Stimulated activated CD4-positive, alpha-beta T cell treated with anti-CD3 and anti-CD28 coated beads, TNF-alpha, amount 100 ng/mL, for 4 hours (primary cell): ENCODE results near the gene C6orf47.

Experiments used
- DNase-seq, 3 experiments: peaks; one replicate each; pipeline ENCODE4 v3.0.0-alpha.2; 2020; ENCODE audit warnings: low read depth in 3 of 3

The C6orf47 gene

DNA sequence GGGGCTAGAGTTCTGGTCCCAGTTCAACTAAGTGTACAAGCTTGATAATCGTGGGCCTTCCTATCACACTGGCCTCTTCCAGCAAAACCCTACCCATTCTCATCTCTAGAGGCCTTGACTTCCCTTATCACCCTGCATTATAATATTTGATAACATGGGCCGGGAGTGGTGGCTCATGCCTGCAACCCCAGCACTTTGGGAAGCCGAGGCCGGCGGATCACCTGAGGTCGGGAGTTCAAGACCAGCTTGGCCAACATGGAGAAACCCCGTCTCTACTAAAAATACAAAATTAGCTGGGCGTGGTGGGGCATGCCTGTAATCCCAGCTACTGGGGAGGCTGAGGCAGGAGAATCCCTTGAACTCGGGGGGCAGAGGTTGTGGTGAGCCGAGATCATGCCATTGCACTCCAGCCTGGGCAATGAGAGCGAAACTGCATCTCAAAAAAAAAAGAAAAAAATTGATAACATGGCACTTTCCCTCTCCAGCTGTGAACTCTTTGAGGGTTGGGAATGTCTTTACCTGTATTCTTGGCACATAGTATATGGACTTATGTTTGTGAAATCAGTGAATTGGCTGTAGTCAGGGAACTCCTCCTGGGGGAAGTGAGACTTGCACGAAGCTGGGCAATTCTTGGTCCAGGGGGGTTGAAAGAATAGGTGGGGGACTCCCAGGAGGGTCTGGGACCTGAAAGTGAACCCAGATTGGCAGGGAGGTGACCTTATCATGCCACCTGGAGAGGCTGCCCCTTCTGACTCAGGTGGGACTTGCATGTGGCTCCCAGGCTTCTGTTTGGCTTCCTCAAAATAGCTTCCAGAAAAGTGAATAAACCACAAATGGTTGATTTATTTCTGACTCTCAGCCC is 915 bp upstream of the C6orf47 start:
- no peak for DNase-seq

DNA sequence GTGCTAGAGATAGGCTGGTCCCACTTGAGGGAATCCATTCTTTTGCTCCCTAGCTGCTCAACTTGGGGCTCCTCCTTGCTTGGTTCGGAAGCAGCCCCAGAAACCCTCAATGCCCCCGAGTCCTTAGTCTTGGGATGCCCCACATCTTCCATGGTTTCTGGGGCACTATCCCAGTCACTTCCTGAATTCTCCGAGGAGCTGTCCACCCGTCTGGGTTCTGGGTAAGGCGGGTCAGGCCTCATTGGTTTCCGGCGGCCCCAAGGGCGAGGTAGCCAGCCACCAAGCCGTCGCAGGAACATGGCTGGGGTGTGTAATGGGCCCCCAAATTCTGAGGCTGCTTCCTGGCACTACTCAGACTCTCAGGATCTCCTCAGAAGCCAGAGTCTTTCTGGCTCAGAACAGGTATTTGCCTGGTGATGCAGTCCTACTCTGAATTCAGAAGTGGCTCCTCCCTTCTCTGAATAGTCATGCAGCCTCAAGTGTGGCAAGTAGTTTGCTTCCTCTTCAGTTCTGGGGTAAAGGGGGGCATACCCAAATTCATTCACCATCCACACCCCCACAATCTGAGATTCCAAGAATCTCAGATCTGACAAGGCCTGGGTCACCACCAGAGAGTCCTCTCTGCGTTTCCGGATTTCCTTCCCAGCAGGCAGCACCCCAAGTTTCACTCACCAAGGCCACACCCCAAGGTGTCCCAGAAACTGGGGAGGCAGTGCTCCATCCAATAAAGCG is 763 bp downstream of the C6orf47 start:
- DNase-seq: no peak

DNA sequence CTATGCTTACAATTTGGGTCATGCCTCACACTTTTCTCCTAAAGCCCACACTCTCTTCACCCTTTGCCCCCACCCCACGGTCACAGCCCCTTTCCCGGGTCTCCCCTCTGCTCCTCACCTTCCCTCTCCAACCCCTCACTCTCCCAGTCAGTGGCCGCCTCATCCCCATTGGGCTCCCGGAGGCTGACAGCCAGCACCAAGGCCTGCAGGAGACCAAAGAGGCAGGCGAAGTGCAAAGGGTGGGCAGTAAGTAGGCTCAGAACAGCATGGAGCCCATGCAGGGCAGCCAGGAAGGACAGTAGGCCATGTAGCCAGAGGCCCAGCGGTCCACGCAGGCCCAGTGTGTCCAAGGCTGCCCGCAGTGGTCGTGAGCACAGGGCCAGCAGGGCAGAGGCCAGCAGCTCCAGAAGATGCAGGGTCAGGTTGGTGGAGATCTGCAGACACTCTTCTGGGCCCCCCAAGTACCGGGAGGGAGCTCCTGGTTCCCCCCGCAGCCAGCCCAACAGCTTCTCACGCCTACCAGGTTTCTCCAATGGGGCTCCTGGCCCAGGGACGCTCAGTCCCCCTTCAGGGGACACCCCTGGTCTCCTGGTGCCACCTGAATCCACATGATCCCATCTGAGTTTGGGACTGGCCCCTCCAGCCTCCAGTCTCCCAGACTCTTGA is 1.5 kb downstream of the C6orf47 start:
- DNase-seq: no peak

DNA sequence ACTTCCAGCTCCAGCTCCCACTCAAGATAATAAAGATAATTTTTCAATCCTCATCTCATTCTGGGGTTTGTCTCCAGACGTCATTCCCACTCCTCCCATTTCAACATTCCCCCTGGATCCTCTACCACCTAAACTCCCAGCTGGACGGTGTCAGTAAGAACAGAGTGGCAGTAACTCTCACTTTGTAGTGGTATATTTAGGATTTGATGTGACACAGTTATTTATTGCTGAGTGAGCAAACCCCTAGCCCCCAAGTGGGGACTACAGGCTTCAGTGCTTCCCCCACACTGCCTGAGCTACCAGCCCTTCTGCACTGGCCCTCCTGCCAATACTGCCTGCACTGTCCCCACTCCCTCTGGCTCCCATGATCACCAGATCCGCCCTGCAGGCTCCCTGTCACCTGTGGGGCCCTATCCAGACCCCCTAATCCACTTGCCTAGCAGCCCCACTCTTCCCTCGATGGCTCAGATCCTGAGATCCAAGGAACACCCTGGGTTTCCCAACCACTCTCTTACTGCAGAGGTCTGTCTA is 2.4 kb downstream of the C6orf47 start:
- no peak for DNase-seq

DNA sequence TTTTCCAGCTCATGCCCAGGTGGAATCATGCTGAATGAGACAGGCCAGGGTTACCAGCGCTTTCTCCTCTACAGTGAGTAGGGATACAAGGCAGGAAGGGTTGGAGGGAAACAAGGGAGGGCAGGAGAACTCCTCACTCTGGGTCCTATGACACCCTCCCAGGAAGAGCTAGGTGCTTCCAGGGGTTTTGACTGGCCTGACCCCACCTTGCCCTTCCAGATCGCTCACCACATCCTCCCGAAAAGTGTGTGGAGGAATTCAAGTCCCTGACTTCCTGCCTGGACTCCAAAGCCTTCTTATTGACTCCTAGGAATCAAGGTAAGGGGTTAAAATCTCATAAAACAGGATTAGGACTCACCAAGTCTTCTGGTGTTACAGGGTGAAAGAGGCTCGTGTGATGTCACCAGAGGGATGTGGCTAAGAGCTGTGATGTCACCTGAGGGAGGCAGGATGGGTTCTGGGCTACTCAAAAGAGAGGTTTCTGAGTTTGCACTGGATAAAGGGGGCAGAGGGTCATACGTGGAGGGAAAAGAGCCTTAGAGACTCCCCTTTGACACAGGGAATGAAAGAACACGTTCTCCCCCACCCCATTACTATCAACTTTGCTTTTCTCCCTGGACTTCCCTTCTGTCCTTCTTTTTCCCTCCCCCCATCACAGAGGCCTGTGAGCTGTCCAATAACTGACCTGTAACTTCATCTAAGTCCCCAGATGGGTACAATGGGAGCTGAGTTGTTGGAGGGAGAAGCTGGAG is 3.0 kb downstream of the C6orf47 start:
- DNase-seq: no peak

DNA sequence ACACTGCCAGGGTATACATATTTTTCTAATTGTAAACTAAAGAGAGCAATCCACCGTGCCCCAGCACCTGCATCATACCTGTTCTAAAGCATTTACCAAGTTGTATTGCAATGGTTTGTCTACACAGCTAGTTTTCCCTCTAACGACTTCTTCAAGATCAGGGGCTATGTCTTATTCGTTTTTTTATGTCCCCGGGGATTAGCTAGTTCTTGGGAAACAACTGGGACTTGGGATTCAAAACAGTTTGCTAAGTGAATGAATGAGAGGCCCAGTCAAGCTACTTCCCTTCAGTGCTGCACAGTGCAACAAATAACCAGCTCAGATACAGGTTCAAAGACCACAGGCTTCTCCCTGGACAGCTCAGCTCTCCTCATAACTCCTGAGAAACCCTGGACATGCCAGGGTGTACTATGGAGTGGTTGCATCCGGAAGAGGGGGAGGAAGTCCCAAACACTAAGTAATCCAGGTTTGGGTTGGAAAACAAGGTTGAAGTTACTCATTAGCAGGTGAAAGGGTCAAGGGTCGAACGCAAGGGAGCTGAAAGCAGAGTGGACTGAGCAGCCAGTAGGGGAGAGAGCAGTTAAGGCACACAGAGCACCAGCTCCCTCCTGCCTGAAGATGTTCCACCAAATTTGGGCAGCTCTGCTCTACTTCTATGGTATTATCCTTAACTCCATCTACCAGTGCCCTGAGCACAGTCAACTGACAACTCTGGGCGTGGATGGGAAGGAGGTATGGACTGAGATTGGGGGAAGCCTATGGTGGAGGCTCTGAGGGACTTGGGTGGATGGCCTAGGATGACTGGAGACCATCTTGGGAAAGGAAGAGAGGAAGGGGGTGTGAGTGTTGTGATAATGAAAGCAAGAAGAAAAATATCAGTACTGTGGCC is 5.0 kb downstream of the C6orf47 start, which contains the start of gene APOM:
APOM (plus strand) TSS at position 546 of the 889 bp plus-strand sequence; CDS start at position 619, 73 bp downstream.
- DNase-seq: no peak

DNA sequence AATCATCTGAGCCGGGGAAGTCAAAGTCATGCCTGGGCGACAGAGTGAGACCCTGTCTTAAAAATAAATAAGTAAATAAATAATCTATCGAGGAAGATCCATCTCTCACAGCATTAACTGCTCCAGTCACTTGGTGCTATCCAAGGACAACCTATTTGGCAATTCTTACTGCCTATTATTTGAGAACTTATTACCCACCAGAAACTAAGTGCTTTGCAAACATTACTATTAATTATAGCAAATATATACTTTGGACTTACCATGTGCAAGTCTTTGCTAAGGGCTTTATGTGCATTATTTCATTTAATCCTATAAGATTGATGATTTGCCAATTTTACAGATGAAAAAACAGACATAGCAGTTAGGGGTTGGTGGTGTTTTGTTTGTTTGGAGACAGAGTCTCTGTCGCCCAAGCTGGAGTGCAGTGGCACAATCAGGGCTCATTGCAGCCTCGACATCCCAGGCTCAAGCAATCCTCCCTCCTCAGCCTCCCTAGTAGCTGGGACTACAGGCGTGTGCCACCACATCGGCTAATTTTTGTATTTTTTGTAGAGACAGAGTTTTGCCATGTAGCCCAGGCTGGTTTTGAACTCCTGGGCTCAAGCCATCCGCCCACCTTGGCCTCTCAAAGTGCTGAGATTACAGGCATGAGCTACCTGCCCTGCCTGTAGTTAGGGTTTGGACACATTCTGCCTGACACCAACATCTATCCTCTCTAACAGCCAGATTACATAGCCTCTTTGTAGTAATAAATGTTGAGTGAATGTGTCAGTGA is 5.8 kb downstream of the C6orf47 start:
- no peak for DNase-seq

DNA sequence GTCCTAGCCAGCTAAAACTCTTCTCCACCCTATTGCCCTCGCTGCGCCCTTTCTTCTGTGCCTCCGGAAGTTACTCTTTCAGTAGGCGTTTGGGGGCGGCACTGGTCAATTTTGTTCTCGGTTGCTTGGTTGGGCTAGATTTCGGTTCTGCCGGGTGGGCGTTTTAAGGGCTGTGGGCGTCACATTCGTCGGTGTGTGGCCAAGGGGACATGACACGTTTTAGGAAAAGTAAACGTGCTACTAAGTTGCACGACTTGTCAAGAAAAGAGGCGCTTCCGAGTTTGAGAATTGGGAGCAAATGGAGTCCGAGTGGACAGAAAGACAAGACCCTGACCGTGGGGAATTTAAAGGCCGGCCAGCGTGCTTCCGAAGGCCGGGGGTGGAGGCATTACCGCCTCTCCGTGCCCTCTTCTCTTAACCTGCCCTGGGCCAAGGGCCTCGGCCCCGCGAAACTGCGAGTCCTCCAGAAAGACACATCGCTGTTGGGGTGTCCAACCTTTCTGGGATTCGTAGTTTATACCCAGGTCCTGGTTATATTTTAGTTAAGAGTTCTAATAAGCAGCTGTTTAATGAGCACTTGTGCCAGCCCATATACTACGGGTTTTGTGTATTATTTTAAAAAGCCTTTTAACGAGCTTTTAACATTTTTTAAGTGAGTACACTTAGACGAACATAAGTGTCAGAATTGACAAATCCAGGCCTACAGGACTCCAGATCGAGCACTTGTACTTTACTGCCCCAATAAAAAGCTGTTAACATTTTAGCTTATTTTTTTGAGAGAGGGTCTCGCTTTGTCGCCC is 7.5 kb downstream of the C6orf47 start:
- peak in 2 of 3 experiments; percentile 76 to 80 for DNase-seq

DNA sequence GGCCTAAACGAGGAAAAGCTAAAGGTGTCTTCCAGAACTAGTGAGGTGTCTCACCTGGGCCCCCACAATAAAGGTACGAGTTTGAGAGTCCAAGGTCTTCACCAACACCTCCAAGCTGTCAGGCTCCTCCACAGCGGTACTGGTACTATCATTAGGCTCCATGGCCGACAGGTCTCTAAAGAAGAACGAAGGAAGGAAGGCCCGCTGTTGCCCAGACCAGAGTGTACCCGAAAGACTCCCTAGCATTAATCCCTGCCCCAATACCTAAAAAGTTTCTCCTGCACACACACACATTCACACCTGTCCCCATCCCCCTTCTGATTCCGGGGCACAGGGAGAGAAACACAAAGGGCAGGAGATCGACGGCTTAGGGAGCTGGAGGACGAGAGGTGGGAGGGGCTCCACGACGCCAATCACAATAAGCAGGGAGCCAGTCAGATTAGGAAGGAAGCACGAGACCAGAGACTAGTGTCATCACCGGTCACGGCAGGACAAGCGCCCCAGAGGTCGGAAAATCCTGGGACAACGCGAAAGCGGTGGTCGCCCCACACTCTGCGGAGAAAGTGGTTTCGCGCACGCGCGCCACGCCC is 8.9 kb downstream of the C6orf47 start:
- no peak for DNase-seq

DNA sequence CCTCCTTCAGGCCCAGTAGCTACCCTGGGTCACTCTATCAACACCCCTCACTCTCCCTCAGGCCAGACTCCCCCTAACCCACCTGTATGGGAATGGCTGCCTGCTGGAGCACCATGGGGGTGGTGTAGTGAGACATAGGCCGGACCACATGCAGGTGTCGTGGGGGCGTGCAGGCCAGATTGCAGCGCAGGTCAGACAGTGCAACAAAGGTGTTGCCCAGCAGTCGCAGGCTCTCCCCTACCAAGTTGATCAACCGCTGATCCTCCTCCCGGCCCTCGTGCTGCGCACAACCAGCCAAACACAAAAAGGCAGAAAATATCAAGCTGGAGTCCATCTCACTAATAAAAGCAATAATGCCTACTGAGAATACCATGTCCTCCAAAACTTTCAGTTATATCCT is 15.3 kb downstream of the C6orf47 start:
- no peak for DNase-seq

DNA sequence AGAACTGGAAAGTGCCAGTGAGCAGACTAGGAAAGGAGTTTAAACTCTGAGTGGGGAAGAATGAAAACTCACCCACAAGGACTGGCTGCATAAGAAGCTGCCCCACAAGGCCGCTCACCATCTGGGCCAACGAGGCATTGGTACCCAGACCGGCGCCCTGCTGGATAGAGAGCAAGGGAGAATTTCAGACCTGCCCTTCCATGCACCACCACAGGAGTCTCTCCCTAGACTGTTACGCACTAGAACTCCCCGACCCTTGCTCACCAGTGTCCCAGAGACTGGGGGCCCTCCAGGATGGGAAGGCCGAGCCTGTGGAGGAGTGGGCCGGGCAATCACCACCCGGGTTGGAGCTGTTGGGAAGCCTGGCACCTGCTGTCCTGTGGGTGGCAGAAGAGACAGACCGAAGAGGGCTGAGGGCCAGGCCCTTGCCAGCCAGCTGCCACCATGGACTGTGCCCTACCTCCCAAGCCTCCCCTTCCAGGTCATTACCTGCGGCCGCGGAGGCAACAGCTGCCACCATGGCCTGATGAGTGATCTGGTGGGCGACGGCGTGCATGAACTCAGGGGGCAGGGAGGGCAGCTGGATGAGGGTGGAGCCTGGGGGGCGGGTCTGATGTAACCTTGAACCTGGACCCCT is 16.6 kb downstream of the C6orf47 start:
- DNase-seq: no peak

DNA sequence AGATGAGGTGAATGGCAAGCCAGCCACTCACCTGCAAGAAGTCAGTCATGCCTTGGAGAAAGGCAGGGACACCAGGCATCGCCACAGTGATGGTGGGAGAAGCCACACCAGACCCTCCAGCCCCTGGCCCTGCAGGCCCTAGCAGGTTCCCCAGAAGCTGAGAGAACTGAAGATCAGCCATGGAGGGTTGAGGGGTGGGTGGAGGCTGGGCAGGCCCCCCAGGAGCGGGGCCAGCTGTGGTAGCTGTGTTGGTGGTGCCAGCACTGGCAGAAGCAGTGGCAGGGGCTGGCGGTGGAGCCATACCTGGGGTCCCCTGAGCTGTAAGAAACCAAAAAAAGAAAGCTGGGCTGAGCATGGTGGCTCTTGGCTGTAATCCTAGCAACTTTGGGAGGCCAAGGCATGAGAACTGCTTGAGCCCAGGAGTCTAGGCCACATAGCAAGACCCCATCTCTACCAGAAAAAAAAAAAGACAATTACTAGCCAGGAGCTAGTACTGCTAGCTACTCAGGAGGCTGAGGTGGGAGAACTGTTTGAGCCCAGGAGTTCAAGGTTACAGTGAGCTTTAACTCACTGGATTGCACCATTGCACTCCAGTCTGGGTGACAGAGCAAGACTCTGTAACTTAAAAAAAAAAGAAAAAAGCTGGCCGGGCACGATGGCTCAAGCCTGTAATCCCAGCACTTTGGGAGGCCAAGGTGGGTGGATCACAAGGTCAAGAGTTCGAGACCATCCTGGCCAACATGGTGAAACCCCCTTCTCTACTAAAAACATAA is 17.6 kb downstream of the C6orf47 start:
- DNase-seq: no peak

DNA sequence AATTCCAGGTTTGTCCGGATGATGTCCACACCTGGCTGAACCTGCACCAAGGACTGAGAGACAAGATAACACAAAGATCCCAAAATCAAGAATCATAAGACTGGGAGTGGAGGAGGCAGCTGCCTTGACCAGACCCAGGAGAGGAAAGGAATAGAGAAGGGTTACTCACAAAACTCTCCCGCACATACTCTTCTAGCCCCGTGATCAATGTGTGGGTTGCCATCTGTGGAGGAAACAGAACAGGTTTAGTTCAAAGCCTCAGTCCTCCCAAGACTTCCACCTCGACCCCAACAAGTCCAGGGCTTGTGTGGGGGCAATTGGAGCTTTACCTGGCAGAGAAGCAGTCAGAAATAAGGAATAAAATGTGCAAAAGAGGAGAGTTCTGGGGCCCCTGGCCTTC is 19.2 kb downstream of the C6orf47 start:
- DNase-seq: no peak

DNA sequence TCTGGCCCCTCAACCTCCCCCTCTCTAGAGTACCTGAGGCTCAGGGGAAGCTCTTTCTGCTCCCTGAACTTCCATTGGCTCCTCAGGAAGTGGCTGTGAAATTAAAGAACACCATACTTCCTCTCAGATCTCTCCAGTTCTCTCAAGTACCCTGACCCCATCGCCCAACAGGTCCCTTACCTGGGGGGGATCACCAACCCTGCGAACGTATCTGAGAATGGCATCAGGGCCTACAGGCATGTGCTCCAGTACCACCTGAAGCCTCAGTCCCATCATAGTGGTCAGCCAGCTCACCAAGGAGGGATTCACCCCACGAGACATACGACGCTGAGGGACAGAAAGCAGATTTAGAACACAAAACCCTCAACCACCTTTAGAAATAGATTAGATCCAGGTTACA is 20.0 kb downstream of the C6orf47 start:
- no peak for DNase-seq

DNA sequence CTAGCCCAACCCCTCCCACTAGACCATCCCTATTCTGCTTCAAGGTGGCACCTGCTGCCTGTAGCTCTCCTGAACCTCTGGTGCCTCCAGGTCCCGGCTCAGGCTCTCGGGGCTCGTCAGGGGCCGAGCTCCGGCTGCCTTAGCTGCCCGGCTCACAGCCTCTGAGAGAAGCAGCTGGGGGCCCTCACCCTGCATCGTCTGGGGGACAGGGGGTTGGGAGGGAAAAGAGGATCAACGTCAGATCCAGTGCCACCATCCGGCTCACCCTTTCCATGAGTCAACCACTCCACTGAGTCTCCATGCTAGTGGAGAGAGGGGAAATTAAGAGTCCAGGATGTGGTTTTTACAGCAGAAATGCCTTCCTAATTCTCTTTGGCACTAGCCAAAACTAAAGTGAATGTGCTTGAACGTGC is 21.1 kb downstream of the C6orf47 start:
- no peak for DNase-seq

DNA sequence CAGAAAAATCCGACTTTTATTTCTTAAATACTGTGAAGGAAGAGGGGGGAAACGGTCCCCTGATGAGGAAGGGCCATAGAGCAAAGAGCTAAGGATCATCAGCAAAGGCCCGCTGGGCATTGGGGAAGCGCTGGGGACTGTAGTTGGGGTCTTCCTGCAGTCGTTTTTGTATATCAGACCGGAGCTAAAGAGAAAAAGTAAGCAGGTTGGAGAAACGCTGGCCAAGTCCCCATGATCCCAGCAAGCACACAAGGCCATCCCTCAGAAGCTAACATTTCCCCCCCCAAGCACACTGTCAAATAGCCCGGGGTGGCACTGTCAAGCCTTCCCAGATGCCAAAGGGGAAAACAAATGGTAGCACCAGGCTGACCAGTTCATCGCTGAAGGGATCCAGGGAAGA is 21.5 kb downstream of the C6orf47 start:
- DNase-seq: no peak
